ENCODE data around the gene DHX58.

The DHX58 gene

GRCh38 chr17:42079541-42079940 is 33.0 kb downstream of the DHX58 start:
- no peak for DNase-seq

DNA sequence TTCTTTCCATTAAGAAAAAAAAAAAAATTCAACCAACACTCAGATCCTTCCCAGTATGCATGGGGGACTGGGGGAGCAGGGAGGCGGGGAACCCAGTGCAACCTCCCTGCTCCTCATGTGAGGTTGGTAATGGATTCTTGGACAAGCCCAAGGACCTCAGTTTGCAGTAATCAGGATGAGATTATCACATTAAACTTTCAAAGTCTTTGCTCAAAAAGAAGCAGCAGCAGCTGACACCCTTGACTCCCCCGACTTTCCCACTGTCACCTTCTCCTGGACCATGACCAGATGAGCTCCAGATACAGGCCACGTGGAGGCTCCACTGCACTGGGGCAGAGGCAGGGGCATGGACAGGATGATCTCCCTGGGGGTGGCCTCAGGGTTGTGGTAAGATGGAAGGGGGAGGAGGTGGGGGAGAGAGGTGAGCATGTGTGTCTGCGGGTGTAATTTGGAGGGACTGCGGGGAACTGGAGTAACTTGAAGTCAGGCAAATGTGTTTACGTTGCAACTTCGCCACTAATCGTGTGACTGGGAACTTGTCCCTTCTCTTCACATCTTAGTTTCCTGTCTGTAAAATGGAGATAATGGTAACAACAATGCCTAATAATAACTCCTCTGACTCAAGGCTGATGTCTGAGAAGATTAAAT is 34.0 kb downstream of the DHX58 start:
- no peak for DNase-seq

- DNase-seq = no peak
Measured at GRCh38 chr17:42077755-42078154, 34.8 kb downstream of the DHX58 start.

- DNase-seq = no peak
Measured at GRCh38 chr17:42076797-42077559, 35.5 kb downstream of the DHX58 start.

- no peak for DNase-seq
Measured at GRCh38 chr17:42075789-42076188, 36.7 kb downstream of the DHX58 start.

DNA sequence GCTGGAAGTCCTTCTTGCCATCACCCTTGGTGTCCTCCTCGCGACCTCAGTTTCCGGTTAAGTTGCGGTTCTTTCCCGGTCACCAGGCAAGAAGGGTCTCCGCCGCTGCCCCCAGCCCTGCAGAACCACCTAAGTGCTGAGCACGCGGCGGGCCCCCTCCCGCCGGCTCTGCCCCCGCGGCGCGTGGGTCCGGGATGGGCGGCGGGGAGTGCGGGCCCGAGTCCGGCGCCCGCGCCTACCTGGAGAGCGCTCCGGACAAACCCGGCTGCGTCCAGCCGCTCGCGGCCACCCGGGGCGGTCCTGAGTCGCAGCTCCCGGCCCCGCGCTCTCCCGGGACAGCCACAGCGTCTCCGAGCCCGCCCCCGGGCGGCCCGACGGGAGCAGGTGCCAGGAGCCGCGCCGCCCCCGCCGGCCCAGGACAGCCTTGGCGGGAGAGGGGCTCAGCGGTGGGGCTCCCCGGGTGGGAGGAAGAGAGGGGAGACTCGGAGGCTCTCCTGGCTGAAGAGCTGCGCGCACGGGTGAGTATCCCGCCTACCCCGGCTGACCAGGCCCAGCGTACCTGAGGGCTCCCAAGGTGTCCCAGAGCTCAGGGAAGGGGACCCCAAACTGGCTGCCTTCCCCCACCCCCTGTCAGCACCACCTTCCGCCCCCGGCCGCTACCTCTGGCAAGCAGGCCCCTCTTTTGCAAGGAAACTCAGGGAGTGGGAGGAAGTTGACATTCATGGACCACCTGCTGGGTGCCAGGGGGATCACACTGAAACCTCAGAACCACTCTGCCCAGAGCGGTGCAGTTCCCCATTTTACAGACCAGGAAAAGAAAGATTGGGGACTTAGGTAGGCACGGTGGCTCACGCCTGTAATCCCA is 40.0 kb downstream of the DHX58 start:
- no peak for DNase-seq

GRCh38 chr17:42071810-42072209 is 40.7 kb downstream of the DHX58 start:
- DNase-seq = no peak

DNA sequence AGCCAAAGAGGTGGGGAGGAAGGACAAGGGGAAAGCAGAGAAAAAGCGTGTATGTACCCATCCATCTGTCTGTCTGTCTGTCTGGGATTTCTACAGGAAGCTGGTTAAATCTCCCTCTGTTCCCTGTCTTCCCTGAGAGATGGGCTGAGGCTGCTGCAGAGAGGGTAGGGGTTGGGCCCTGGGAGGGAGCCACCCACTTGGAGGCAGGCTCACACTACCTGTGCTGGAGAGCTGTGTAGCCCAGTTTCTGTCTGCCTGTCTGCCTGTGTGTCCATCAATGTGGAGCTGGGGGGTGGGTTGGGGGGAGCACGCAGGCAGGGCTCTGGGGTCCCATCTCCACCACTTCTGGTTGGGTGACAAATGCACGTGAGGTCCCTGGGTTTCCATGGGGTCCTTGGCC is 43.5 kb downstream of the DHX58 start:
- DNase-seq = no peak

GRCh38 chr17:42067371-42068091 is 45.0 kb downstream of the DHX58 start:
- peak; percentile 67 for DNase-seq

DNA sequence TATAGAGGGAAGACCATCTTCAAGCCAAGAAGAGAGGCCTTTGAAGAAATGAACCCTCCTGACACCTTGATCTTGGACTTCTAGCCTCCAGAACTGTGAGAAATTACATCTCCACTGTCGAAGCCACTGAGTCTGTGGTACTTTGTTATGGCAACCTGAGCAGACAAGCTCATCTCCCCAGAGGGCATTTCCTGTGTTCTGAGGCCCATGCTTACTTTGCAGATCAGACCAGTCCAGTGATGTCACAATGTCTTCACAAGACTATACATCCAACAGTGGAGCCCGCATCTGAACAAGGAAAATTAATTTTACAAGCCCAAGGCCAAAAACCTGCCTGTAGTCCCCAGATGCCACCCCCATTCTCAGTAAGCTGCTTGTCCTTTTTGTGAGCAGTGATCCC is 47.3 kb downstream of the DHX58 start:
- DNase-seq = no peak

GRCh38 chr17:42062681-42063080 is 49.8 kb downstream of the DHX58 start:
- DNase-seq = no peak

GRCh38 chr17:42061646-42062487 is 50.6 kb downstream of the DHX58 start:
- no peak for DNase-seq

GRCh38 chr17:42060231-42060630 is 52.3 kb downstream of the DHX58 start:
- DNase-seq = no peak

- DNase-seq = no peak
Measured at GRCh38 chr17:42059815-42060214, 52.7 kb downstream of the DHX58 start.

DNA sequence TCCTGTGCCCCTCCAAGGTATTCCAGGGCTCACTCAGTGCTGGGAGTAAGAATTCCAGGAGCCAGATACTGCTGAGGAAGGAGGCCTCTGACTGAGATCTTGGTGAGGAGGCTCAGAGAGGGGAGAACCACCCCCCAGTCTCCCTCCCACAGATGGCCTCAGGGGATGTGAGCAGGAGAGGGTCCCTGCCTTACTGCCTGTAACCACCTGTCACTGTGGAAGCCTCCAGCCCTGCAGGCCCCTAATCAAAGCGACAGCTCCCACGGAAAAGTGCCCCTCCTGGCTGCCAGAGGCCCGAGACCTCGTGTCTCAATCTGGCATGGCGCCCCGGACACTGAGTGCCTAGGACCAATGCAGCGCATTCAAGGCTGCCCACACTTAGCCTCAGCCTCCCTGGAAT is 54.5 kb downstream of the DHX58 start:
- no peak for DNase-seq

DNA sequence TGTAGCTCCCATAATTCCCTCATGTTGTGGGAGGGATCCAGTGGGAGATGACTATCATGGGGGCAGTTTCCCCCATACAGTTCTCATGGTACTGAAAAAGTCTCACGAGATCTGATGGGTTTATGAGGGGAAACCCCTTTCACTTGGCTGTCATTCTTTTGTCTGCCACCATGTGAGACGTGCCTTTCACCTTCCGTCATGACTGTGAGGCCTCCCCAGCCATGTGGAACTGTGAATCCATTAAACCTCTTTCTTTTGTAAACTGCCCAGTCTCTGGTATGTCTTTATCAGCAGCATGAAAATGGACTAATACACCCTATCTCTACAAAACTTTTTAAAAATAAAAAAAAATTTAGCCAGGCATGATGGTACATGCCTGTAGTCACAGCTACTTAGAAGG is 55.9 kb downstream of the DHX58 start:
- DNase-seq = no peak

DNA sequence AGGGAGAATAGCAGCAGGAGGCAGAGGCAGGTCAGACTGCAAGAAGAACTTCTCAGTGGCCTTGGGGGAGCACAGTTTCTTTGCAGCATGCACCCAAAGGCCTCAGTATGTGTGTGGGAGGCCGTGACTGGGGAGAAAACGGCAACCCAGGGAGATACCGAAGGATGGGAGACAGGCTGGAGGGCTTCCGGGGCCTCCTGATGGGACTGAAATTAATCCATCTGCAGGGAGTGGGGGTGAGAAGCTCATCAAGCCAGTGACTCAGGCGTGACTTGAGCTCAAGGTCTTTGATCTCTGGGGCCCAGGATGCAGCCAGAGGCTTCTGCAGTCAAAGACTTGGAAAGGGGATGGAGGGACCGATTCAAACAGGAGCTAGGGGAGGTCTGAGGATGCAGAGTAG is 57.0 kb downstream of the DHX58 start:
- no peak for DNase-seq

DNA sequence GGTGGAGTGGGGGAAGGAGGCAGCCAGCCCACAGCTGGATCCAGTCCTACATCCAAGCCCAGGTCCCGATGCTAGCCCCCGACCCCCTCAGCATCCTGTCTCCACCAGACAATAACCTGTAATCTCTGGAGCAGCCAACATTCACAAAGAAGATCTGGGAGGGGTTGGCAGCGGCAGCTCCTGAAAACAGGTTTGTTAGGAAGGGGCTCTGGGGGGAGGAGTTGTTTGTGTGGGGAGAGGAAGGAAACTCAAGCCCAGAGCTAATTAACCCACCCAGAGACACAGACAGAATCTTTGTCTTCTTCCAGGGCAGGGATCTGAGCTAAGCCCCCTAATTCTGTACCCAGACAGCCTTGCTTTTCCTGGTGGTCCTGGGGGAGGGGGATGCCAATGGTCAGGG is 57.5 kb downstream of the DHX58 start:
- DNase-seq = no peak

DNA sequence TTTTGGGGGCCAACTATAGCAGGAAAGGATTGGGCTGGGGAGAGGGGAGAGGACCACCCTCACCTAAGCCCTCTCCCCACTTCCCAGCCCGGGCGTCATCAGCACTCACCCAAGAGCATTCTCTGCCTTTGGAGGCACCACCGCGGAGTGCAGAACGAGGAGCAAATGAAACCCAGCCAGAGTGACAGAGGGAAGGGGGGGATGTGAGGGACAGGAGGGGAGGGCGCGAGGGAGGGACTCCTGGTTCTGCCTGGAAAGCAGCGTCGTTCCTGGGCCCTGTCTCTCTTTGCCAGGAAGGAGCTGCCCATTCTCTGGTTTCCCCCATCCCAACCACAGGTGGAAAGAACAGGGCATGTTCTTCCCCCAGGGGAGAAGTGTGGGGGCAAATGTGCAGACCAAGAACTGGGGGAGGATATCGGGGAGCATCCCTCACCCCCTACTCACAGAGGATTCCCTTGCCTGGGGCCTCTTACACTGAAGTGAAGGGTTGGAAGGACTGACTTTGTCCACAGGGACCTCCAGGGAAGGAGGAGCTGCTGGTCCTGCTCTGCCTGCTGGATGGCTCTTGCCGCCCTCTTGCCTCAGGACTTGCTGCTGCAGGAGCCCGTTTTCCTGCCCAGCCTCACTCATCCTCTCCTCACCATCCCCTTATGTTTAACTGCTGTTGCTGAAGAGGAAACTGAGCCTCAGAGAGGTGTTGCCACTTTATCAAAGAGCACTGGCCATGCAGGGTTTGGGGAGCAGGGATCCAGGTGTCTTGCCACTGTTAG is 58.6 kb downstream of the DHX58 start:
- no peak for DNase-seq

- no peak for DNase-seq
Measured at GRCh38 chr17:42052346-42052877, 60.1 kb downstream of the DHX58 start.

DNA sequence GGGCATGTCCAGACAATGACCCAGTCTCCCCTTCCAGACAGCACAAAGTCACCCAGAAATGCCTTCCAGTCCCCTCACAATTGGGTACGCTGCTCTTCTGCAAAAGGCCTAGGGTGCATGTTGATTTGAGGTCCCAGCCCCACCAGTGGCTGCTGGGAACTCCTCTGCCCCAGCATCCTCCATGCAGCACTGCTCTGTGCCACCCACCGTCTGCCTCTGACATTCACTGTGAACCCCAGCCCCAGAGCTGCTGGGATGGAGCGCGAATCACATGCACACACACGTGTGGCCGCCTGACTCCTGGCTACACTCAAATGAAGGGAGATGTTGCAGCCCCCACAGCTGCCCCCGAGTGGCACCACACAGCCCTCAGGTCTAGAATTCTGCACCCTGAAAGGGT is 60.9 kb downstream of the DHX58 start:
- no peak for DNase-seq
